GM19455 (cell line): ENCODE data around the gene TAT.
A peak's percentile ranks its signal among the peaks of the same experiment; 100 is the strongest.
"Not testable (repeated sequence)": the region's sequence is repeated elsewhere in the genome, so short reads cannot be mapped to it uniquely, and the experiment has no call there.

Experiments used
- ATAC-seq: cut with Tn5 transposase; IDR thresholded peaks from one replicate; pipeline ENCODE4 v1.9.1; 2021; ENCODE audit not compliant: unreplicated experiment

The TAT gene

DNA sequence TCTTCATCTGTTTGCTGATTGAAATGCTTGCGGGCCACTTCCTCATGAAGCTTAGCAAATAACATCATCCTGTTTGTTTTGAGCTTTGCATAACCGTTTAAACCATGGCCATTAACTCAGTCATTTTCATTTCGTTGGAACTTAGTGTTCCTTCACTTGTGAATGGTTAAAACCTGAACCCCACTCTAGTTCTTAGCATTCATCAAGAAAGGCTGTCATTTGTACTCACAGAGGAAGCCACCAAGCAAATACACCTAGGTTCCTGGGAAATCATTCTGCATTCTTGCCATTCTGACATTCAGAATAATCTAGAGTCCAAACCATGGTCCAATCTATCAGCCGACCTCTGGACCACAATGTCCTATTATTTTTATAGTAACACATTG lies 8.4 kb upstream of the TAT start:
- ATAC-seq = no peak

DNA sequence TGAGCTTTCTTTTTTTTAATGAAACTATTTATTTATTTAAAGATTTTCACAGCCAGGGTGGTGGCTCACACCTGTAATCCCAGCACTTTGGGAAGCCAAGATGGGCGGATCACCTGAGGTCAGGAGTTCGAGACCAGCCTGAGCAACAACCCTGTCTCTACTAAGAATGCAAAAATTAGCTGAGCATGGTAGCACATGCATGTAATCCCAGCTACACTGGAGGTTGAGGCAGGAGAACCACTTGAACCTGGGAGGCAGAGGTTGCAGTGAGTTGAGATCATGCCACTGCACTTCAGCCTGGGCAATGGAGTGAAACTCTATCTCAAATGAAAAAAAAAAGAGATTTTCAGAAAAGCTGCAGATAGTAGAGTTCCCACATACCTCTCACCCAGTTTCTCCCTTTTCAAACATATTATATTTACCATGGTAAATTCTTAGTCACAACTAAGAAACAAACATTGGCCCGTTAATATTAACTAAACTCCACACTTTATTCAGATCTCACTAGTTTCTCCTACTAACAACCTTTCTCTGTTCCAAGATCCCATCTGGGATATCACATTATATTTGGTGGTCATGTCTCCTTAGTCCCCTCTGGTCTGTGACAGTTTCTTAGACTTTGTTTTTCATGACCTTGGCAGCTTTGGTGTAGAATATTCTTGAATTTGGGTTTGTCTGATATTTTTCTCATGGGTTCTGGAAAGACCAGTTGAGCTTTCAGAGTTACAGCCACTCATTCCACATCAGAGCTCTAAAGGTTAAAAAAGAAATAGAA lies 7.8 kb upstream of the TAT start:
- no peak for ATAC-seq

DNA sequence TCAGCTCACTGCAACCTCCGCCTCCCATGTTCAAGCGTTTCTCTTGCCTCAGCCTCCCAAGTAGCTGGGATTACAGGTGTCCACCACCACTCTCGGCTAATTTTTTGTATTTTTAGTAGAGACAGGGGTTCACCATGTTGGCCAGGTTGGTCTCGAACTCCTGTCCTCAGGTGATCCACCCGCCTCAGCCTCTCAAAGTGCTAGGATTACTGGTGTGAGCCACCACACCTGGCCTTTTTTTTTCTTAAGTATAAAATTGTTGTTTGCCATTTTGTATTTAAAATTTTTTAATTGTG lies 5.6 kb upstream of the TAT start:
- ATAC-seq = not testable (repeated sequence)

DNA sequence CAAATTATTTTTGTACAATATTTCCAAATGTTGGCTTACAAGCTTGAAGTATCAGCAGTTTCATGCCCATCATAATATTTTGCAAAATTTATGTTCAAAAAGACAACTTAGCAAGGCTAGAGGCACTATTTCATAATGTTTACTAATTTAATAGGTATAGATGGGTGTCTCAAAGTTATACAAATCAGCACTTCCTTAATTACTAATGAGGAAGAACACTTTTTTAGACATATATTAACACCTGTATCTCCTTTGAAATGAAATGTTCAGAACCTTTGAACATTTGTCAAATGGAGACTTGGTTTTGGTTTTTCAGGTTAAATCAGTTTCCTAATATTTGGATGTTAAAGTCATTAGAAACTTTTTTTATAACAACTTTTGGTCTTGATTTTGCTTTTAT lies 2.2 kb downstream of the TAT start:
- ATAC-seq = no peak

DNA sequence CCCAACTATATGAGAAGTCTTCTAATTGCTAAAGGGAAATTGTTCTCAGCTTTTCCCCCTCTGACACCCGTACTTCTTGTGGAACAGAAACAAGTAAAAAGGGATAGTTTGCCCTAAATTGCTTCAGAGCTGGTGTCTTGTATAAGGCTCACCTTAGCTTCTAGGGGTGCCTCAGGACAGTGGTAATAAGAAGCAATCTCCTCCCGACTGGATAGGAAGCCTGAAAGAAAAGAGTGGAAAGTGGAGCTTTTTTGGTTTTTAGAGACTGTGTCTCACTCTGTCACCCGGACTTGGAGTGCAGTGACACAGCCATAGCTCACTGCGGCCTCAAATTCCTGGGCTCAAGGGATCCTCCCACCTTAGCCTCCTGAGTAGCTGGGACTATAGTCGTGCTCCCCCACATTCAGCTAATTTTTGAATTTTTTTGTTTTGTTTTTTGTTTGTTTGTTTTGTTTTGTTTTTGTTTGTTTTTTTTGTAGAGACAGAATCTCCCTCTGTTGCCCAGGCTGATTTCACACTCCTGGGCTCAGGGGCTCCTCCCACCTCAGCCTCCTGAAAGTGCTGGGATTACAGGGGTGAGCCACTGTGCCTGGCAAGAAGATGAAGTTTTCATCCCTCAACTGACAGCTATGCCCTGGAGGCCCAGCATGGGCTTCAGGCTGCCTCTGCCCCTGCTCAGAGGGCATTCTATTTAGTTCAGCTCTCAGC lies 3.4 kb downstream of the TAT start:
- no peak for ATAC-seq

DNA sequence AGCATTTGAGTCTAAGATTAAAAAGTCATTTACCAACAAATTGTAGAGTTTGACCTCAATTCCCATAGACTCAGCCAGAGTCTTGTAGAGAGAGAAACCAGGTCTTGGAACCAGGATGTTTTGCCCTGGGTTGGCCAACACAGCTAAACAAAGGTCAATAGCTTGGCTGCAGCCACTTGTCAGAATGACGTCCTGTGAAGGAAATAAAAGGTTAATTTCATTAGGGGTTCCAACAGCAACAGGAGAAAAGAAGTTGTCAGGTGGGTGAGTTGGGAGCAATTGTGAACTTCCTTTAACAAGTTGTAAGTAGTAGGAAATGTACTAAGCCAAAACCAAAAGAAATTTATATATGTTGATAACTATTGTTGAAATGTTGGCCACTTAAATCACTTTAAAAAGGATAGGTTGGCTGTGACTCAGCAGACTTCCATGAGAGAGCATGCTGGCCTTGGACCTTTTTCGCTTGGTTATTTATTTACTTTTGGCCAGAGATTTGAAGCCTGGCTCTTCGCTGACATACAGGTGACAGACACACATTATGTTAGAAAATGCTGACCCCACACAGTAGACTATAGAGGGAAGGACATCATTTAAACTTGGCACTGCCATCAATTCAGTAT lies 4.3 kb downstream of the TAT start:
- ATAC-seq = no peak

DNA sequence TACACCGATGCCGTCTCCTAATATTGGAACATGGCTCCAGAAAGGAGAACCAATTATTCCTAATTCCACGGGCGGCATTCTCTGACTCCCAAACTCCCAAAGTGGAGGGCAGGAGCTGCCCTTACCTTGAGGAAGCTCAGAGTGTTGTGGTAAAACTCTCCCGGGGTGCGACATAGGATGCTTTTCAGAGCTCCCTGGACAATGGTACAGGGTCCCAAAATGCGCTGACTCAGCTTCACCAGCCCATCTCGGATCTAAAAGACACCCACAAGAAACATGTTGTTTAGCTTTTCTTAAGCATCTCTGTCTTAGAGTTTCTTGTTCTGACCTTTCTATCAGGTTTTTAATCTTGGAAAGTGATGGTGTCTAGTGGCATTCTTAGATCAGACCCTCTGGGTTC lies 6.7 kb downstream of the TAT start:
- no peak for ATAC-seq

DNA sequence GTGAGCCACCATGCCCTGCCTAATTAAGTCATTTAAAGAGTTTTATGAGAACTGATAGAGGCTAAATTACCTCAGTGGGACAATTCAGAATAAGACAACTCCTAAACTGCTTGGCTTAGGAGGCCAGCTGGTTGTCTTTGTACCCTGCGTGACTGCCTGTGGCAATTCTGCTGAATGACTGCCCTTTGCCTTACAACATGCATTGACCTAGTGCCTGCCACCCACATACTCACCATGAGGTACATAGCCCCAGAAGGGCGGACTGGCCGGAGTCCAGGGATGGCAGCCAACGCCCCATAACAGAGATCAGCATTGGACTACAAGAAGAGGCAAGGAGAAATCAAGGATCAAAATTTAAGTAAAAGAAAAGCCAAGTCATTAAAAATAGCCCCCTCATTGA lies 7.3 kb downstream of the TAT start:
- ATAC-seq = no peak

DNA sequence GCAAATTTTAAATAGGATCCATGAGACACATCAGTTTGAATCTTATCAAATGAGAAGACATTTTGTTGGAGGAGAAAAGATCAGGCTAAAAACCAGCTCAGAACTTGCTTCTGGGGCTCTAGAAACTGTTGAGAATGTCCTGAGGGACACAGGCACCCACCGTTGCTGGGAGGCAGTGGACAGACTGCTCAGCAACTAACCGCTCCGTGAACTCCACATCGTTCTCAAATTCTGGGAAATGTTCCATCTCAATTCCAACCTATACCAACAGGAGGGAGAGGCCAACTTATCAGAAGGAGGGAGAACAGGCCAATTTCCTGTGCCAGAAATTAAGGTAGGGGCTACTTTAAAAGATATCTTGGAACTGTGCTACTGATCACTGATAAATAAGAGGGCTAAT lies 8.3 kb downstream of the TAT start:
- no peak for ATAC-seq

DNA sequence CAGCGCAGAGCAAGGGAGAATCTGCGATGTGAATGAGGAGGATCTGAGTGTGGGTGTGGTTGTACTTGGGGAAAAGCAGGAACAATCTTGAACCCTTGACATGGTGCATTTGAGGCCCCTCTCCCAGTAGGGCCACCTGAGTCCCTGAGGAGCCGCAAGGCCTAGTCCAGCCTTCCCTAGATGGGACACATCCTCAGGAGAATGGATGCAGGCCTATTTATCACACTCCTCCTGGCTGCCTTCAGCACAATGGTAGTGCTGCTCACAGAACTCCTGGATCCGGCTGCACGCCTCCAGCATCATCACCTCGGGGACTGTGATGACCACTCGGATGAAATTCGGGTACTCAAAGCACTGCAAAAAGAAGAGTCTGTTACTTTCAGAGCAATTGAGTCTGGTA lies 9.0 kb downstream of the TAT start:
- no peak for ATAC-seq

DNA sequence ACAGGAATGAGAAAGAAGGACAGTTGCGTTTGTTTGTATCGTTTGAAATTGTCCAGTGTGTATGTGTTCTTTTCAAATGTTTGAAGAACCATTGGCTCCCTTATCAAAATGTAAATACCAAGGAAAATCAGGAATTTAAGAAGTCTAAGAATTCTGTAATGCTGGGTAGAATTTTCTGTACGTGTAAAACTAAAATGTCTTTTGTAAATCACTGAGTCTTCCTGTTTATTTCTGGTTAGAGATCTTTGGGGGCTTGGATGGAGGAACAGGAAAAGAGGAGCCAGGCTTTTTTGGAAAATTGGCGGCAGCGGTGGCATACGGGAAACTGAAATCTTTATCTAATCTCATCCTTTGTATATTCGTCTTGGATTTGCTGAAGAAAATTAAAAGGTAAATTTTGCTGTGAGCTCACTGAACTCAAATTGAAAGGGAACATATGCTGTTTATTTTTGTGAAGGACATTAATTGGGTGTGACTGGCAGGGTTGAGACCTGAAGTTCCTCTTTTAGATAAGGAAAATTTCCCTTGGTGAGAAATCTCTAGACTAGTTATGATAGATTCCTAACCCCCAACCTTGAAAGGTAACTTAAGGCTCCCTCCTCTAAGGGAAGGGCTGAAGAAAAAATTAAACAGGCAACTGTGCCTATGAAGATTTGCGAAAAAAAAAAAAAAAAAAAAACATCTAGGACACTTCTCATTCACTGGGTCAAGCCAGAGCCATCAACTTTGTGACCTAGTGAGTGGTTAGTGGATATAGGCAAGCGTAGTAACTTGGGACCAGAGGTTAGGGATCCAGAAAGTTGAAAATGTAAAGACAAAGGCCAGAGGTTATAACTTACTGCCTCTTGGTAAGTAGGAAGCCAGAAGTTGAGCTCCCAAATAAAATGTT lies 10.8 kb downstream of the TAT start:
- no peak for ATAC-seq

DNA sequence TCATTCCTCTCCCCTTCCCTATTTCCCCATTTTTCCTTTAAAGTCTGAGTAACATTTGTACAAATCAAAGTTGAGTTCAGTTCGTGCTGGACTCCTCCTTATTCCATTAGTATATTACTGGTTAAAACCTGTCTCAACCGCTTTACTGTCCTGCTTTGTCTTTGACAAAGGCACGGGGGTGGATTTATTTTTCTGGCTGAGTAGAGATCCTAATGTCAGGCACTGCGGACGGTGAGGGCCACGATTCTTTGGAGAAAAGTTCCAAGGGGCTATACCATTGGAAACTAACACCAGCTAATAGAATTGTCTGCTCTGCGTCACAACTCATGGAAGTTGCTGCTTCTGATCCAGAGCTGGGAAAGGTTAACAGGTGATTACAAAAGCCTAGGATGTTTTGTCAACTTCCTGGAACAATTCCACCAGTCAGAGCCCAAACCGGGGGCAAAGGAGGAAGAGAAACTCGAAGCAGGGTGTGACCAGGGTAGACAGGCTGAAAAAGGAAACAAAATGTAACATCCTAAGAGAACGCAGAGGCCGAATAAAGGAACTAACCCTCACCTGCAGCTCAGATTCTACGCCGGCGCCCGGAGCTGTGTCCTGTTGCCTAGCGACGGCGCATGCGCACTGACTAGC lies 12.4 kb downstream of the TAT start:
- peak; percentile 86 for ATAC-seq

DNA sequence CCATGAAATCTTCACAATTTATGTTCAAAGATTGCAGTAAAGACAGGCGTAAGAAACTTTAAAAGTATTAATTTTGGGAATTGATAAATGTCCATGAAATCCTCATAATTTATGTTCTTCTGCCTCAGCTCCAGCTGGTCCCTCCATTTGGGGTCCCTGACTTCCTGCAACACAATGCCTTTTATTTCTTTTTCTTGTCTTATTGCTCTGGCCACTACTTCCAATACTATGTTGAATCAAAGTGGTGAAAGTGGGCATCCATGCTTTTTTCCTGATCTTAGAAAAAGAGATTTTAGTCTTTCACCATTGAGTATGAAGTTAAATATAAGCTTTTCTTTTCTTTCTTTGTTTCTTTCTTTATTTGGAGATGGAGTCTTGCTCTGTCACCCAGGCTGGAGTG lies 14.3 kb downstream of the TAT start:
- ATAC-seq = no peak

DNA sequence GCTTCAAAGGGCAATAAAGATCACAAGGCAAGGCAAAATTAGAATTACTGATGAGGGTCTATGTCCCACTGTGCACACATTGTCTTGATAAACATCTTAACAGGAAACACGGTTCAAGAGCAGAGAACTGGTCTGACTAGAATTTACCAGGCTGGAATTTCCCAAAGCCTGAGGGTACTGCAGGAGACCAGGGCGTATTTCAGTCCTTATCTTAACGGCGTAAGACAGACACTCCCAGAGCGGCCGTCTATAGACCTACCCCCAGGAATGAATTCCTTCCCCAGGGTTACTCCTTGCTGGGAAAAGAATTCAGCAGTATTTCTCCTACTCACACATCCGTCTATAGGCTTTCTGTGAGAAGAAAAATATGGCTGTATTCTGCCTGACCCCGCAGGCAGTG lies 15.0 kb downstream of the TAT start:
- ATAC-seq = not testable (repeated sequence)

DNA sequence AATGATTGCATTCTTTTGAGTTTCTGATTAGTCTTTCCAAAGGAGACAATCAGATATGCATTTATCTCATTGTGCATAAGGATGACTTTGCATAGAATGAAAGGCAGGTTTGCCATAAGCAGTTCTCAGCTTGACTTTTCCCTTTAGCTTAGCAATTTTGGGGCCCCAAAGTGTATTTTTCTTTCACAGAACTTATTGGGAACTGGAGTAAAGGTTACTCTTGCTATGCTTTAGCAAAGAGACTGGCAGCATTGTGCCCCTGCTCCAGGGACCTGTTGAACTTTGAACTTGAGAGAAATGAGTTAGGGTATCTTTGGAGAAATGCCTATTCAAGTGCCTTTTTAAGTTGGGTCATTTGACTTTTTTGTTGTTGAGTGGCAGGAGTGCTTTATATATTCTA lies 17.0 kb downstream of the TAT start:
- no peak for ATAC-seq

DNA sequence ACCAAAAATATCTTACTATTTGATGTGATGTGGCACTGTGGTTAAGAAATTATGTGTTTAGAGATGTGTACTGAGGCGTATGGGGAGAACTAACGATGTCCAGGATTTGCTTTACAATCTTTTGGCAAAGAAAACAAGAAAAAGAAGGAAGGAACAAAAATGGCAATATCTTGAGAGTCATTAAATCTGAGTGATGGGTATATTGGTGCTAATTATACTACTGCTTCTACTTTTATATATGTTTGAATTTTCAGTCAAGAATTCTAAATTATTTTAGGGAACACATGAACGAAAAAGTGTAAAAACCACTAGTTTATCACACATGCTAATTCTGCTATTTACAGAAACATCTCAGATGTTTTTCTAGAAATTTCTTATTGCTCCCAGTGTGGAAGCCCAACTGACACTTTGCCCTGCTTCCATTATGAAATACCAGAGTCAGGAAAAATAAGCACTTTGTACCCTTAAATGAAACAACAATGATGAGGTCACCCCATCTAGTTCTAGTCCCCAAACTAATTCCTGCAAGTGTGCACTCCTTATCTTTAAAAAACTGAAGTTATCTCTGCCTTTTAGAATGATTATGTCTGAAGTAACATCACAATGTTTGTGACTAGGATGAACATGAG lies 18.8 kb downstream of the TAT start:
- no peak for ATAC-seq

DNA sequence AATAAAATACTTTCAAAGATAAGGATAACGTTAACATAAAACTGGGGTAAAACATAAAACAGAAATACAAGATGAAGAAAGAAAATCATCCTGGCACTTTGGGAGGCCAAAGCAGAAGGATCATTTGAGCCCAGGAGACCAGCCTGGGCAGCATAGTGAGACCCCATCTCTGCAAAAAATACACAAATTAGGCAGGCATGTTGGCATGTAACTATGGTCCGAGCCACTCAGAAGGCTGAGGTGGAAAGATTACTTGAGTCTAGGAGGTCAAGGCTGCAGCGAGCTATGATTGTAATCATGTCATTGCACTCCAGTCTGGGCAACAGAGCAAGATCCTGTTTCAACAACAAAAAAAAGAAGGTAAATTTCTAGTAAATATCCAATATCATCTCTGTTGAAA lies 19.6 kb downstream of the TAT start:
- ATAC-seq = no peak

DNA sequence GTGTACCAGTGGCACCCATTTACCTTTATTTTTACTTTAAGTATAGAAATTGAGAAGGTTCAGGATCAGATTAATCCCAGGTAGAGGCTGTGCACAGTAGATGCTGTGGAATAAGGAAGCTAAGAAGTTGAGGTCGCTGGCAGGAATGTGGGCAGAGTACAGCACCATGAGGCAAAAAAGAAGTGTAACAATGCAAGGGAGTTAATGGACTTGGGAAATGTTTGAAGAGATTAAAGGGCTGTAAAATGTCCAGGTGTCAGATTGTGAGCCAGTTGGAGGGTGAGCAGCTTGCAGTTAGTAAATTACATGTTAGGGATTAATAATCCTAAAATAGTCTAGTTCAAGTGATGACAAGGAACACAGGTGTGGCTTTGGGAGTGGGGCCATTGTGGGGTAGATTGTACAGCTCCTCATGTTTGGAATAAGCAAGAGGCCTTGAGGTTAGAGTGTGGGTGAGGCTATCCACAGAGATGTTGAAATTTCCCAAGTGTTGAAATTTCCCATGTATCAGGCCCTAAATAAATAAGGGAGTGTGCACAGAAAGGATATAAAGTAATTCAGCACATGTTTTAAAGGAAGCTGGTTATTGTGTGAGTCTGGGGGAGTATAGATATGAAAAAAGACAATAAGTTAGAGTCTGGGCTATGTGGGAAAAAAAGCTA lies 21.5 kb downstream of the TAT start:
- ATAC-seq = no peak

DNA sequence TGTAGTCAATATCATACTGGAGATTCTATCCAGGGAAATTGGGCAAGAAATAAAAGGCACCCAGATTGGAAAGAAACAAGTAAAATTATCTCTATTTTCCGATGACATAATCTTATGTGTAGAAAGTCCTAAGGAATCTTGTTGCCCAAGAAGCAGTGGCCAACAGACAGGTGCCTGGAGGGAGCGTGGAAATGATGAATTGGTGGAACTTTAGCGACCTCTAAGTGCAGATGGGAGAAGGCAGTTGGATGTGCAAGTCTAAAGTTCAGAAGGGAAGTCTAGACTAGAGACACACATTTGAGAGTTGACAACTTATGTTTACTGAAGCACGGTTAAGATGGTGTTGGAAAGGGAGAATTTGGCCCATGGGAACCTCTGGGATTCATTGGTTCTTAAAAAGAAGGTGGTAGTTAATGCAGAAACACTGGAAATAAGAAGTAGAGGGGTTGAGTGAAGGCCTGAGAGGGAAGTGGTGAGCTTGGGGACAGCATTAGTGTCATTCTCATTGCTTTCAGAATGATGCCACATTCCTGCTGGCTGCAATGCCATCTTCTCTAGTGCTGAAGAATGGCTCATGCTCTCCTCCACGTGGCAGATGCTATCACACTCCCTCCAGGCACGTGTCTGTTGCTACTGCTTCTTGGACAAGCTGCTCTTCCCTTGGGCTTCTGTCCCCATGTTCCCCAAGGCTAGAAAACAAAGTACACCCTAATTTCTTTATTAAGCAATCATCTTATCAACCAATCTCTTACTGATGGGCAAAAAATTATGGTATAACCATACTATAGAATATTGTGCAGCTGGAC lies 24.0 kb downstream of the TAT start:
- no peak for ATAC-seq
